Psoas muscle (tissue), 8 donors: ENCODE data around the gene ADGRL1. TPM values are rescaled to one million over a fixed set of nuclear protein-coding genes. Genes with fewer than 3 reads are reported as not detected.
A peak's percentile ranks its signal among the peaks of the same experiment; 100 is the strongest.
"Not testable (repeated sequence)": the region's sequence is repeated elsewhere in the genome, so short reads cannot be mapped to it uniquely, and the experiment has no call there.

ENCODE experiments used
- ATAC-seq, 4 donors: fragments of 200-7000 bp; cut with Tn5 transposase; one replicate each; pipeline ENCODE4 v1.9.1; 2020; ENCODE audit warnings: moderate library complexity in 3 of 4, mild to moderate bottlenecking in 2 of 4
- DNase-seq, 2 donors: peaks; one replicate each; pipeline ENCODE4 v3.0.0-alpha.2; 2020
- H3K27ac ChIP-seq: fragments of 200-600 bp; one replicate; pipeline ENCODE4 v1.8.0; 2022
- H3K27me3 ChIP-seq, 3 donors: fragments of 200-600 bp in 1 of 3; one replicate each; pipeline versions ENCODE4 v1.6.1 to v1.8.0; 2013 to 2022; ENCODE audit warnings: low read length in 2 of 3, mild to moderate bottlenecking in 2 of 3, moderate library complexity in 1 of 3; ENCODE audit not compliant: insufficient read depth in 3 of 3
- H3K36me3 ChIP-seq, 2 donors: fragments of 200-600 bp in 1 of 2; one replicate each; pipeline versions ENCODE4 v1.6.1 to v1.8.0; 2013 to 2022; ENCODE audit warnings: low read depth in 1 of 2, mild to moderate bottlenecking in 1 of 2, moderate library complexity in 1 of 2; ENCODE audit not compliant: insufficient read depth in 1 of 2
- H3K4me1 ChIP-seq: fragments of 200-600 bp; one replicate; pipeline ENCODE4 v1.8.0; 2022
- H3K4me3 ChIP-seq: fragments of 200-600 bp; one replicate; pipeline ENCODE4 v1.8.0; 2022; ENCODE audit warnings: mild to moderate bottlenecking
- H3K9me3 ChIP-seq: fragments of 200-600 bp; one replicate; pipeline ENCODE4 v1.8.0; 2022
- CTCF ChIP-seq: fragments of 200-600 bp; IDR thresholded peaks from one replicate; pipeline ENCODE4 v1.8.0; 2022; ENCODE audit warnings: antibody characterized with exemption
- WGBS, 3 donors: extraction: QIAGEN DNeasy Blood & Tissue Kit; methylation state at CpG; one replicate each; pipeline versions ENCODE4 v1.1.6 to v1.1.7; 2013; 5-methylcytosine and 5-hydroxymethylcytosine counted together
- intact Hi-C, 2 donors: fragments of 100-400 bp; cut with DNase I; formaldehyde crosslinking; loops; one replicate each; pipeline versions ENCODE4 v1.11.0 to v1.14.2; 2022
- polyA plus RNA-seq, 3 donors: library from polyadenylated mRNA; stranded (reverse); fragments of 200-250 nt; gene quantifications; one replicate each; pipeline ENCODE4 v1.2.3, GENCODE V29; 2013
- total RNA-seq, 4 donors: library from RNA; stranded (reverse); fragmentation: NEBNext Ultra II Directional in 2 of 4; extraction: Animal tissue kit (Norgen Biotek cat#: 25700) in 2 of 4; gene quantifications; one replicate each; pipeline versions ENCODE4 v1.2.1 to v1.2.4, GENCODE V29; 2021 to 2023
- donor health status: healthy with polysubstance abuse.
- donor health status: DM: no; HTN: no; CAD: no; lungs with moderate emphysema.
- donor health status: Bipolar disorder and iron deficiency.
- donor health status: healthy.
- donor health status: DM: yes; HTN: yes; CAD: no.
- donor health status: DM: no; HTN: no; CAD: no.
- donor health status: DM: no; HTN: no; CAD: no.
- donor health status: DM: yes; HTN: yes; CAD: no.

ADGRL1 gene
- total and polyA plus RNA-seq, 7 donors = 0.38 to 2.6 (median 1.7) TPM

- intact Hi-C loops, DNase-seq, H3K9me3 ChIP-seq, H3K27ac ChIP-seq, H3K4me1 ChIP-seq, H3K4me3 ChIP-seq, H3K36me3 ChIP-seq: not testable (repeated sequence)
- H3K27me3 ChIP-seq = peaks cover 0 to 18% (median 7%) of the 10 kb centered on the region in 3 donors
- TF ChIP-seq CTCF = peak; percentile 35
- ATAC-seq = peak in 2 of 4 donors; percentile 37 to 42
- WGBS, 3 donors = 73 to 78% (median 76%) methylated on average over 24 of the region's 24 CpGs
These were observed 5.7 kb downstream of the ADGRL1 start for GRCh38 chr19:14200147-14200841.

GRCh38 chr19:14198384-14199376, 7.3 kb downstream of the ADGRL1 start:
- ATAC-seq = no peak
- Histone ChIP-seq H3K36me3 (no peaks in the 10 kb centered on the region), H3K4me1 (no peaks in the 10 kb centered on the region), H3K27me3 (peaks cover 0 to 8% (median 3%) of the 10 kb centered on the region in 3 donors), H3K4me3 (no peak overlapping the region), H3K27ac (no peak overlapping the region), H3K9me3 (no peaks in the 10 kb centered on the region)
- intact Hi-C loops = loop anchor here in 1 of 2 donors (5.0 kb wide), 1 partner anchor 149 kb away; no protein-coding TSS in a partner anchor
- WGBS, 3 donors = 77 to 86% (median 79%) methylated on average over 18 of the region's 18 CpGs
- DNase-seq = no peak
- no peak for TF ChIP-seq CTCF

GRCh38 chr19:14197882-14198281, 8.1 kb downstream of the ADGRL1 start:
- no peak for DNase-seq
- Histone ChIP-seq H3K36me3 (no peaks in the 10 kb centered on the region), H3K9me3 (no peaks in the 10 kb centered on the region), H3K27ac (no peak overlapping the region), H3K4me3 (no peak overlapping the region), H3K4me1 (no peaks in the 10 kb centered on the region), H3K27me3 (peaks cover 0 to 3% (median 0%) of the 10 kb centered on the region in 3 donors)
- no peak for ATAC-seq
- TF ChIP-seq CTCF = no peak
- WGBS, 3 donors = 90 to 92% (median 91%) methylated on average over 5 of the region's 5 CpGs
- intact Hi-C loops = loop anchor here in 1 of 2 donors (5.0 kb wide), 1 partner anchor 149 kb away; no protein-coding TSS in a partner anchor

- not testable (repeated sequence) for H3K36me3 ChIP-seq, H3K4me3 ChIP-seq, ATAC-seq, DNase-seq, H3K27ac ChIP-seq, H3K9me3 ChIP-seq, H3K27me3 ChIP-seq, H3K4me1 ChIP-seq
- WGBS, 3 donors = 87 to 93% (median 87%) methylated on average over 6 of the region's 7 CpGs
- intact Hi-C loops = loop anchor here in 1 of 2 donors (5.0 kb wide), 1 partner anchor 150 kb away; no protein-coding TSS in a partner anchor
These were observed 8.7 kb downstream of the ADGRL1 start for GRCh38 chr19:14197288-14197687.

GRCh38 chr19:14196105-14196504, 9.9 kb downstream of the ADGRL1 start:
- not testable (repeated sequence) for H3K27ac ChIP-seq, H3K36me3 ChIP-seq, H3K4me1 ChIP-seq, H3K27me3 ChIP-seq, H3K9me3 ChIP-seq, H3K4me3 ChIP-seq
- DNase-seq (peak; percentile 71 to 81), ATAC-seq (peak; percentile 37 to 57 (median 52))
- intact Hi-C loops = loop anchor here in 1 of 2 donors (5.0 kb wide), 1 partner anchor 151 kb away; no protein-coding TSS in a partner anchor
- 19 to 28% (median 23%) methylated on average over 12 of the region's 12 CpGs for WGBS, 3 donors
- TF ChIP-seq CTCF = peak; percentile 53

GRCh38 chr19:14195216-14195615, 10.8 kb downstream of the ADGRL1 start:
- H3K27ac ChIP-seq, H3K27me3 ChIP-seq, DNase-seq, H3K4me3 ChIP-seq, H3K36me3 ChIP-seq, ATAC-seq, H3K4me1 ChIP-seq, H3K9me3 ChIP-seq: not testable (repeated sequence)
- WGBS, 3 donors = 83 to 92% (median 91%) methylated on average over 9 to 12 of the region's 12 CpGs
- intact Hi-C loops = loop anchor here in 1 of 2 donors (5.0 kb wide), 1 partner anchor 152 kb away; no protein-coding TSS in a partner anchor
